ENCODE results near the gene SPAM1. TPM values are rescaled to one million over a fixed set of nuclear protein-coding genes. Genes with fewer than 3 reads are reported as not detected.

The SPAM1 gene
- not detected for total RNA-seq

GRCh38 chr7:123924941-123925340 lies at the start of gene SPAM1:
TSS of gene SPAM1 (plus strand) at chr7:123925241. CDS start at chr7:123953571, 28,330 bp downstream.
- H3K27me3 ChIP-seq: no peaks in the 10 kb centered on the region
- no peaks in the 10 kb centered on the region for H3K9me3 ChIP-seq
- TF ChIP-seq EP300 (IDR thresholded peaks at IDR 0.05): no peak
- no peak for DNase-seq (ENCODE audit: extremely low spot score)
- intact Hi-C loops (cut with DNase I): no loop called here
- H3K4me3 ChIP-seq: no peak within 1 kb of the TSS
- no peaks in the 10 kb centered on the region for H3K36me3 ChIP-seq
- H3K4me1 ChIP-seq: no peaks in the 10 kb centered on the region
- H3K27ac ChIP-seq (replicated peaks in 1 of 4): no peak within 1 kb of the TSS

- H3K36me3 ChIP-seq: no peaks in the 10 kb centered on the region
- no peaks in the 10 kb centered on the region for H3K4me1 ChIP-seq
- no peak overlapping the region for H3K4me3 ChIP-seq
- intact Hi-C loops (cut with DNase I): no loop called here
- TF ChIP-seq POLR2A (IDR thresholded peaks at IDR 0.05; ENCODE audit: low read depth) (no peak), POLR2AphosphoS5 (IDR thresholded peaks at IDR 0.05) (no peak), CTCF (IDR thresholded peaks at IDR 0.05) (no peak), EP300 (IDR thresholded peaks at IDR 0.05) (no peak)
- DNase-seq (ENCODE audit: extremely low spot score): no peak
- 84% methylated on average over 7 of the region's 7 CpGs for WGBS
- no peak overlapping the region for H3K27ac ChIP-seq (replicated peaks in 1 of 4)
- H3K9me3 ChIP-seq: no peaks in the 10 kb centered on the region
- peaks cover 0 to 4% (median 0%) of the 10 kb centered on the region in 4 donors for H3K27me3 ChIP-seq
These were observed 48.3 kb upstream of the SPAM1 start for GRCh38 chr7:123876557-123877256.

- H3K27ac ChIP-seq (replicated peaks in 1 of 4): no peak overlapping the region
- intact Hi-C loops (cut with DNase I): no loop called here
- no peaks in the 10 kb centered on the region for H3K9me3 ChIP-seq
- H3K4me3 ChIP-seq: no peak overlapping the region
- H3K27me3 ChIP-seq: no peaks in the 10 kb centered on the region
- TF ChIP-seq EP300 (IDR thresholded peaks at IDR 0.05) (no peak), POLR2A (IDR thresholded peaks at IDR 0.05; ENCODE audit: low read depth) (no peak), CTCF (IDR thresholded peaks at IDR 0.05) (no peak), POLR2AphosphoS5 (IDR thresholded peaks at IDR 0.05) (no peak)
- no peak for DNase-seq (ENCODE audit: extremely low spot score)
- no peaks in the 10 kb centered on the region for H3K4me1 ChIP-seq
- WGBS: 69% methylated on average over 4 of the region's 4 CpGs
- H3K36me3 ChIP-seq: no peaks in the 10 kb centered on the region
These were observed 45.4 kb upstream of the SPAM1 start for GRCh38 chr7:123879628-123880027.

- WGBS: 88% methylated on average over 2 of the region's 2 CpGs
- TF ChIP-seq POLR2A (IDR thresholded peaks at IDR 0.05; ENCODE audit: low read depth) (no peak), CTCF (IDR thresholded peaks at IDR 0.05) (no peak), EP300 (IDR thresholded peaks at IDR 0.05) (no peak), POLR2AphosphoS5 (IDR thresholded peaks at IDR 0.05) (no peak)
- DNase-seq (ENCODE audit: extremely low spot score): no peak
- no peaks in the 10 kb centered on the region for H3K27me3 ChIP-seq
- H3K9me3 ChIP-seq: no peaks in the 10 kb centered on the region
- H3K27ac ChIP-seq (replicated peaks in 1 of 4): no peak overlapping the region
- no peak overlapping the region for H3K4me3 ChIP-seq
- no peaks in the 10 kb centered on the region for H3K36me3 ChIP-seq
- intact Hi-C loops (cut with DNase I): no loop called here
- H3K4me1 ChIP-seq: no peaks in the 10 kb centered on the region
These were observed 43.7 kb upstream of the SPAM1 start for GRCh38 chr7:123881300-123881699.

GRCh38 chr7:123883154-123883553 lies 41.9 kb upstream of the SPAM1 start:
- Histone ChIP-seq H3K4me3 (no peak overlapping the region), H3K27ac (replicated peaks in 1 of 4) (no peak overlapping the region), H3K9me3 (no peaks in the 10 kb centered on the region), H3K36me3 (no peaks in the 10 kb centered on the region), H3K4me1 (no peaks in the 10 kb centered on the region), H3K27me3 (no peaks in the 10 kb centered on the region)
- no peak for DNase-seq (ENCODE audit: extremely low spot score)
- TF ChIP-seq EP300 (IDR thresholded peaks at IDR 0.05) (no peak), CTCF (IDR thresholded peaks at IDR 0.05) (no peak), POLR2A (IDR thresholded peaks at IDR 0.05; ENCODE audit: low read depth) (no peak), POLR2AphosphoS5 (IDR thresholded peaks at IDR 0.05) (no peak)
- intact Hi-C loops (cut with DNase I): no loop called here
